GM12878 (cell line): ENCODE results near the gene NPRL2. TPM values are rescaled to one million over a fixed set of nuclear protein-coding genes. Genes with fewer than 3 reads are reported as not detected.

Experiments used
- BCL11A ChIP-seq: IDR thresholded peaks from 2 replicates; pipeline ENCODE4 v1.6.1; 2011; ENCODE audit warnings: low read depth, low read length
- CHD4 ChIP-seq: fragments of 200-600 bp; sonication (generic); IDR thresholded peaks from 2 replicates; pipeline ENCODE4 v1.6.1; 2016; ENCODE audit warnings: mild to moderate bottlenecking
- EP300 ChIP-seq, 2 experiments: fragments of 150-350 bp in 1 of 2; IDR thresholded peaks; 2 replicates each; pipeline ENCODE4 v1.6.1; 2011 to 2012; ENCODE audit warnings: low read depth in 2 of 2, low read length in 2 of 2, borderline replicate concordance in 1 of 2, improper control_type of control experiment in 1 of 2, inconsistent platforms in 1 of 2; ENCODE audit not compliant: control insufficient read depth in 1 of 2
- JUNB ChIP-seq: IDR thresholded peaks from 2 replicates; pipeline ENCODE4 v1.6.1; 2016; ENCODE audit warnings: antibody characterized with exemption, mild to moderate bottlenecking
- KLF5 ChIP-seq: fragments of 450-650 bp; IDR thresholded peaks from 2 replicates; pipeline ENCODE4 v1.6.1; 2014; ENCODE audit warnings: mild to moderate bottlenecking; ENCODE audit not compliant: partially characterized antibody
- NFIC ChIP-seq: IDR thresholded peaks from 2 replicates; pipeline ENCODE4 v1.6.1; 2012; ENCODE audit warnings: low read depth, mild to moderate bottlenecking, inconsistent platforms, low read length, moderate library complexity
- NFXL1 ChIP-seq: fragments of 450-650 bp; IDR thresholded peaks from 2 replicates; pipeline ENCODE4 v1.6.1; 2017; ENCODE audit warnings: antibody characterized with exemption, mild to moderate bottlenecking, borderline replicate concordance
- POU2F2 ChIP-seq: IDR thresholded peaks from 3 replicates; pipeline ENCODE4 v1.6.1; 2011; ENCODE audit warnings: low read depth, mild to moderate bottlenecking, low read length, borderline replicate concordance
- SMAD5 ChIP-seq: IDR thresholded peaks from 2 replicates; pipeline ENCODE4 v1.6.1; 2016; ENCODE audit warnings: antibody characterized with exemption, low read depth
- SPI1 ChIP-seq: IDR thresholded peaks from 2 replicates; pipeline ENCODE4 v1.6.1; 2011; ENCODE audit warnings: low read depth, mild to moderate bottlenecking, low read length, moderate library complexity, borderline replicate concordance; ENCODE audit not compliant: insufficient read depth
- SREBF1 ChIP-seq: IDR thresholded peaks from 2 replicates; pipeline ENCODE4 v1.6.1; 2012; ENCODE audit warnings: mild to moderate bottlenecking, low read length
- TARDBP ChIP-seq: IDR thresholded peaks from 2 replicates; pipeline ENCODE4 v1.6.1; 2016; ENCODE audit warnings: borderline replicate concordance
- polyA plus RNA-seq, 11 experiments: library from polyadenylated mRNA; depleted of rRNA in 4 of 11; unstranded in 6 of 11; stranded (reverse) in 5 of 11; fragments of >200 nt; fragmentation: Nextera tagmentation in 4 of 11; fragmentation: Illumina TruSeq in 1 of 11; extraction: Ambion mirVana in 4 of 11; extraction: Trizol in 1 of 11; gene quantifications; 1 replicate in 1 of 11; 2 replicates in 10 of 11; pipeline versions ENCODE4 v1.2.1 to v1.2.3, GENCODE V29; 2011 to 2016; ENCODE audit warnings: inconsistent platforms in 2 of 11, missing spikeins in 2 of 11, low read depth in 1 of 11
- total RNA-seq, 4 experiments: library from RNA; depleted of rRNA in 3 of 4; stranded (reverse); fragments of >200 nt in 3 of 4; fragmentation: Illumina TruSeq in 1 of 4; extraction: Trizol in 1 of 4; gene quantifications; 2 replicates each; pipeline versions ENCODE4 v1.2.1 to v1.2.3, GENCODE V29; 2013 to 2021
- TF ChIP-seq, protein P1 (sequence below): fragments of 450-650 bp; IDR thresholded peaks from 2 replicates; pipeline ENCODE4 v1.6.1; 2017; ENCODE audit warnings: mild to moderate bottlenecking
- TF ChIP-seq, protein P2 (sequence below): fragments of 450-650 bp; formaldehyde crosslinking; IDR thresholded peaks from 2 replicates; pipeline ENCODE4 v1.4.0; 2022; ENCODE audit warnings: mild to moderate bottlenecking, moderate library complexity
- TF ChIP-seq, protein P3 (sequence below): IDR thresholded peaks from 2 replicates; pipeline ENCODE4 v1.6.1; 2011; ENCODE audit warnings: mild to moderate bottlenecking, low read depth, low read length, moderate library complexity; ENCODE audit not compliant: insufficient replicate concordance
- TF ChIP-seq, protein P4 (sequence below): fragments of 450-650 bp; IDR thresholded peaks from 2 replicates; pipeline ENCODE4 v1.6.1; 2017; ENCODE audit warnings: mild to moderate bottlenecking, low read depth, inconsistent platforms; ENCODE audit not compliant: poor library complexity, severe bottlenecking

NPRL2 gene
- total and polyA plus RNA-seq, 10 of the 15 experiments (the other 5 are each of a cell fraction or from before 2014, with no cell fraction given), result 17.8 to 54.2 (median 32.9) TPM

DNA sequence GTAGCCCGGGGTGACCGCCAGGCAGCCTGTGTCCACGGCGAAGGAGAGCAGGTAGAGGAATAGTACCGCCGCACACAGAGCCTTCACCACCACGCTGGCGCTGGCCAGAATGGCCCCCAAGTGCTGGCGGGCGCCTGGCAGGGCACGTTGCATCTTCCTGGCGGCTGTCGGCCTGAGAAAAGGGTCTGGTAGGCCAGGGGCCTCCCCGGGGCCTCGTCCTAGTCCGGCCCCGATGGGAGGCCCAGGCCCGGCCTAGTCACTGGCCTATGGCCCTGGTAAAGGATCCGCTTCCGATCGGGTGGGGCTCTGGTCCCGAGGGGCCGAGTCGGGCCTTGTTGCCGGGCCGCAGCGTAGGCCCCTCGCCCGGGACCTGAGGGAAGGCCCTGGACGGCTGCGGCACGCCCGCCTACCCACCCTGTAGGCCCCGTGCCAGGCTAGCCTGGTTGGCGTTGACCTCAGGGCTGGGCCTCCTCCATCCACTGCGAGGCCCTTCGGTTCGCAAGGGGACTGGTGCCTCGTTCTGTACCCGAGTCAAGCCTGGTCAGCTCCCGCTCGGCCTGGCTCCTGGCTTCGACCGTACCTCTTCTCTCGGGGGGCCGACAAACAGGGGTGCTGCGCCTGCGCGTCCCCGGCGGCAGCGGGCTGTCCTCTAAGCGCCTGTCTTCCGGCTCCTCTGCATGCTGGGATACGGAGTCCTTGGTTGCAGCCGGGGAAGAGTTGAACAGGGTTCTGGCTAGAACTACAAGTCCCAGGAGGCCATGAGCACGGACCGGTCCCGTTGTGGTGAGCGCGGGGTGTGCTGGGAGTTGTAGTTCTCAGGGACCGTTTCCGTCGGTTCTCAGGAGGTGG is 8.6 kb upstream of the NPRL2 start, which contains the start of gene TMEM115 (continued):
- TF ChIP-seq, protein P1, sequence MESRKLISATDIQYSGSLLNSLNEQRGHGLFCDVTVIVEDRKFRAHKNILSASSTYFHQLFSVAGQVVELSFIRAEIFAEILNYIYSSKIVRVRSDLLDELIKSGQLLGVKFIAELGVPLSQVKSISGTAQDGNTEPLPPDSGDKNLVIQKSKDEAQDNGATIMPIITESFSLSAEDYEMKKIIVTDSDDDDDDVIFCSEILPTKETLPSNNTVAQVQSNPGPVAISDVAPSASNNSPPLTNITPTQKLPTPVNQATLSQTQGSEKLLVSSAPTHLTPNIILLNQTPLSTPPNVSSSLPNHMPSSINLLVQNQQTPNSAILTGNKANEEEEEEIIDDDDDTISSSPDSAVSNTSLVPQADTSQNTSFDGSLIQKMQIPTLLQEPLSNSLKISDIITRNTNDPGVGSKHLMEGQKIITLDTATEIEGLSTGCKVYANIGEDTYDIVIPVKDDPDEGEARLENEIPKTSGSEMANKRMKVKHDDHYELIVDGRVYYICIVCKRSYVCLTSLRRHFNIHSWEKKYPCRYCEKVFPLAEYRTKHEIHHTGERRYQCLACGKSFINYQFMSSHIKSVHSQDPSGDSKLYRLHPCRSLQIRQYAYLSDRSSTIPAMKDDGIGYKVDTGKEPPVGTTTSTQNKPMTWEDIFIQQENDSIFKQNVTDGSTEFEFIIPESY, result no peak
- TF ChIP-seq CHD4 (no peak), BCL11A (no peak), JUNB (no peak), SREBF1 (peak; percentile 94), SMAD5 (no peak), NFIC (no peak), EP300 (IDR thresholded peaks at IDR 0.05; ENCODE audit: borderline replicate concordance in 1 of 2, control insufficient read depth in 1 of 2, low read depth in 2 of 2, low read length in 2 of 2) (no peak), SPI1 (no peak), KLF5 (no peak), NFXL1 (no peak), POU2F2 (peak; percentile 56; the same call in 1 of the 3 replicates), TARDBP (peak; percentile 99)
- TF ChIP-seq, protein P2, sequence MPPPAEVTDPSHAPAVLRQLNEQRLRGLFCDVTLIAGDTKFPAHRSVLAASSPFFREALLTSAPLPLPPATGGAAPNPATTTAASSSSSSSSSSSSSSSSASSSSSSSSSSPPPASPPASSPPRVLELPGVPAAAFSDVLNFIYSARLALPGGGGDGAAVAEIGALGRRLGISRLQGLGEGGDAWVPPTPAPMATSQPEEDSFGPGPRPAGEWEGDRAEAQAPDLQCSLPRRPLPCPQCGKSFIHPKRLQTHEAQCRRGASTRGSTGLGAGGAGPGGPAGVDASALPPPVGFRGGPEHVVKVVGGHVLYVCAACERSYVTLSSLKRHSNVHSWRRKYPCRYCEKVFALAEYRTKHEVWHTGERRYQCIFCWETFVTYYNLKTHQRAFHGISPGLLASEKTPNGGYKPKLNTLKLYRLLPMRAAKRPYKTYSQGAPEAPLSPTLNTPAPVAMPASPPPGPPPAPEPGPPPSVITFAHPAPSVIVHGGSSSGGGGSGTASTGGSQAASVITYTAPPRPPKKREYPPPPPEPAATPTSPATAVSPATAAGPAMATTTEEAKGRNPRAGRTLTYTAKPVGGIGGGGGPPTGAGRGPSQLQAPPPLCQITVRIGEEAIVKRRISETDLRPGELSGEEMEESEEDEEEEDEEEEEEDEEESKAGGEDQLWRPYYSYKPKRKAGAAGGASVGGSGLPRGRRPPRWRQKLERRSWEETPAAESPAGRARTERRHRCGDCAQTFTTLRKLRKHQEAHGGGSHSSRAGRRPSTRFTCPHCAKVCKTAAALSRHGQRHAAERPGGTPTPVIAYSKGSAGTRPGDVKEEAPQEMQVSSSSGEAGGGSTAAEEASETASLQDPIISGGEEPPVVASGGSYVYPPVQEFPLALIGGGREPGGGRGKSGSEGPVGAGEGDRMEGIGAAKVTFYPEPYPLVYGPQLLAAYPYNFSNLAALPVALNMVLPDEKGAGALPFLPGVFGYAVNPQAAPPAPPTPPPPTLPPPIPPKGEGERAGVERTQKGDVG, result no peak
- TF ChIP-seq, protein P3, sequence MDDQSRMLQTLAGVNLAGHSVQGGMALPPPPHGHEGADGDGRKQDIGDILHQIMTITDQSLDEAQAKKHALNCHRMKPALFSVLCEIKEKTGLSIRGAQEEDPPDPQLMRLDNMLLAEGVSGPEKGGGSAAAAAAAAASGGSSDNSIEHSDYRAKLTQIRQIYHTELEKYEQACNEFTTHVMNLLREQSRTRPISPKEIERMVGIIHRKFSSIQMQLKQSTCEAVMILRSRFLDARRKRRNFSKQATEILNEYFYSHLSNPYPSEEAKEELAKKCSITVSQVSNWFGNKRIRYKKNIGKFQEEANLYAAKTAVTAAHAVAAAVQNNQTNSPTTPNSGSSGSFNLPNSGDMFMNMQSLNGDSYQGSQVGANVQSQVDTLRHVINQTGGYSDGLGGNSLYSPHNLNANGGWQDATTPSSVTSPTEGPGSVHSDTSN, result no peak
- TF ChIP-seq, protein P4, sequence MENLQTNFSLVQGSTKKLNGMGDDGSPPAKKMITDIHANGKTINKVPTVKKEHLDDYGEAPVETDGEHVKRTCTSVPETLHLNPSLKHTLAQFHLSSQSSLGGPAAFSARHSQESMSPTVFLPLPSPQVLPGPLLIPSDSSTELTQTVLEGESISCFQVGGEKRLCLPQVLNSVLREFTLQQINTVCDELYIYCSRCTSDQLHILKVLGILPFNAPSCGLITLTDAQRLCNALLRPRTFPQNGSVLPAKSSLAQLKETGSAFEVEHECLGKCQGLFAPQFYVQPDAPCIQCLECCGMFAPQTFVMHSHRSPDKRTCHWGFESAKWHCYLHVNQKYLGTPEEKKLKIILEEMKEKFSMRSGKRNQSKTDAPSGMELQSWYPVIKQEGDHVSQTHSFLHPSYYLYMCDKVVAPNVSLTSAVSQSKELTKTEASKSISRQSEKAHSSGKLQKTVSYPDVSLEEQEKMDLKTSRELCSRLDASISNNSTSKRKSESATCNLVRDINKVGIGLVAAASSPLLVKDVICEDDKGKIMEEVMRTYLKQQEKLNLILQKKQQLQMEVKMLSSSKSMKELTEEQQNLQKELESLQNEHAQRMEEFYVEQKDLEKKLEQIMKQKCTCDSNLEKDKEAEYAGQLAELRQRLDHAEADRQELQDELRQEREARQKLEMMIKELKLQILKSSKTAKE, result no peak
